ENCODE measurements around the gene SLC22A5. TPM values are rescaled to one million over a fixed set of nuclear protein-coding genes. Genes with fewer than 3 reads are reported as not detected.
"Not testable (repeated sequence)": the region's sequence is repeated elsewhere in the genome, so short reads cannot be mapped to it uniquely, and the experiment has no call there.

SLC22A5 gene
- polyA plus RNA-seq, 4 donors = 32.2 to 57.3 (median 48.5) TPM

DNA sequence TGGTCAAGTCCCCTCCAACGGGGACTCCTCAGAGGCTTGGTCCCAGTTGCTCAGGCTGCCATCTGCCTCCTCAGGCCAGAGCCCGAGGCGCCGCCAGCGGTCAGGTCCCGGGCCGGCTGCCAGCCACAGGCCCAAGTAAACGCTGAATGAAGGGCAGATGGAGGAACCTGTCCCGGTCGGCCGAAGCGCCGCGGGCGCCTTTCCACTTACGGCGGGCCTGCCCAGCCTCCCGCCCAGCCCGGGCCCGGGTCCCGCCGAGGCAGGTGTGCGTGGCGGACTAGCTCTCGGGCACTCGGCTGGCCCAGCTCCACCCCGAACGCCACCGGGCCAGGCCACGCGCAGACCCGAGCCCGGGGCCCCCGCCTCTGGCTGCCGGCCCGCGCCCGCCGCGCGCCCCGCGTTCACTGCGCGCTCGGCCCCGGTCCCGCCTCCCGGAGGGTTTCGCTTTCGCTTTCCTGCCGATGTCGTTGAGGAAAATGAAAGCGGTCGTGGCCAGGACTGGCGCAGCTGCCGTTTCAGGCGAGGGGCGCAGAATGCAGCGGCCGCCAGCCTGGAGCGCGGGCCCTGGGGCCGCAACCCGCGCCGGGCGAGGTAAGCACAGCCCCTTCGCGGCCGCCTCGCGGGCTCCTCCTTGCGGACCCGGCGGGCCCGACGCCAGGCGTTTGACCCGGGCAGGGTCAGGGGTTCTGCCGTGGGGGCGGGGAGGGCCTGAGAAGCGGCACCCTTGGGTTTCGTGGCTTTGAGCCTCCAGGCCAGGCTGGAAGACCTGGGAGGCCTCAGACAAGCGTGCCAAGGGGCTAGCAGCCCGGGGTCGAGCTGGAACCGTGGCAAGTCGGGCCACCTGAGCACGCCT lies 41.2 kb downstream of the SLC22A5 start:
- no peak for DNase-seq (ENCODE audit: low read depth in 4 of 4, low spot score in 2 of 4)

GRCh38 chr5:132411304-132412013 lies 41.9 kb downstream of the SLC22A5 start:
- DNase-seq (ENCODE audit: low read depth in 4 of 4, low spot score in 2 of 4) = no peak

GRCh38 chr5:132413567-132413966 lies 44.1 kb downstream of the SLC22A5 start:
- no peak for DNase-seq (ENCODE audit: low read depth in 4 of 4, low spot score in 2 of 4)

GRCh38 chr5:132414634-132415378 lies 45.3 kb downstream of the SLC22A5 start:
- no peak for DNase-seq (ENCODE audit: low read depth in 4 of 4, low spot score in 2 of 4)

- not testable (repeated sequence) for DNase-seq (ENCODE audit: low read depth in 4 of 4, low spot score in 2 of 4)
Measured at GRCh38 chr5:132415516-132415915, 46.0 kb downstream of the SLC22A5 start.

GRCh38 chr5:132416306-132417009 lies 46.9 kb downstream of the SLC22A5 start:
- no peak for DNase-seq (ENCODE audit: low read depth in 4 of 4, low spot score in 2 of 4)

DNA sequence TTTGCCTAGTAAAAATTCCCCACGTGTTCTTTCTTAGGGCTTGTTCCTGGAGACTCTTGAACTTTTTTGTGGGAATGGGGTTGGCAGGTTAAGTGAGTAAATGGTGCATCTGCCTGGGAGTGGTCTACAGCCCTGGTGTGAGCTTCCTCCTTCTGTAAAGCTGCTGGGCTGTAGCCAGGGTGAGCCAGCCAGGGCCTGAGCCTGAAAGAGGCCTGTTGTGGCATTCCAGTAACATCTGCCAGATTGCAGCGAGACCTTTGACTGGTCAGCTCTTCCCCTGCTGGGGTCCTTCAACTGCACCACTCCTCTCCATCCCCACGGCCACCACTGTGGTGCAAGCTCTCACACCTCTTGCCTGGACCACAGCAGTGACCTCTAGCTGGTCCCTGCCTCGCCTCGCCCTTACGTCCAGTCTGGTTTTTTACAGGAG lies 47.5 kb downstream of the SLC22A5 start:
- no peak for DNase-seq (ENCODE audit: low read depth in 4 of 4, low spot score in 2 of 4)

GRCh38 chr5:132417461-132417860 lies 48.0 kb downstream of the SLC22A5 start:
- no peak for DNase-seq (ENCODE audit: low read depth in 4 of 4, low spot score in 2 of 4)

DNA sequence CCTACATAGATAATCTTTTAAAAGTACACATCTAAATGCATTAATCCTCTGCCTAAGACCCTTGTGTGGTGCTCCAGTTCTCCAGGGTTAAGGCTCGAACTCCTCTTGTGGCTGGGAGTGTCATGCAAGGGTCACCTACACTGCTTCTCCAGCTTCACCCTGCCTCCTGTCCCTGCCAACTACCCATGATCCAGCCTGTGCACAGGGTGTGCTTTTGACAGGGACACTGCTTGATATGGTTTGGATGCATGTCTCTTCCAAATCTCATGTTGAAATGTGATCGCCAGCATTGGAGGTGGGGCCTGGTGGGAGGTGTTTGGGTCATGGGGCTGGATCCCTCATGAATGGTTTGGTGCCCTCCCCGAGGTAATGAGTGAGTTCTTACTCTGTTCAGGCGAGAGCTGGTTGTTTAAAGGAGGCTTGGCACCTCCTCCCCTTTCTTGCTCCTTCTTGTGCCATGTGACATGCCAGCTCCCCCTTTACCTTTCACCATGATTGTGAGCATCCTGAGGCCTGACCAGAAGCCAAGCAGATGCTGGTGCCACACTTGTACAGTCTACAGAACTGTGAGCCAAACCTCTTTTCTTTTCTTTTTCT lies 48.5 kb downstream of the SLC22A5 start:
- DNase-seq (ENCODE audit: low read depth in 4 of 4, low spot score in 2 of 4) = no peak

- DNase-seq (ENCODE audit: low read depth in 4 of 4, low spot score in 2 of 4) = no peak
Measured at GRCh38 chr5:132418881-132419280, 49.4 kb downstream of the SLC22A5 start.

DNA sequence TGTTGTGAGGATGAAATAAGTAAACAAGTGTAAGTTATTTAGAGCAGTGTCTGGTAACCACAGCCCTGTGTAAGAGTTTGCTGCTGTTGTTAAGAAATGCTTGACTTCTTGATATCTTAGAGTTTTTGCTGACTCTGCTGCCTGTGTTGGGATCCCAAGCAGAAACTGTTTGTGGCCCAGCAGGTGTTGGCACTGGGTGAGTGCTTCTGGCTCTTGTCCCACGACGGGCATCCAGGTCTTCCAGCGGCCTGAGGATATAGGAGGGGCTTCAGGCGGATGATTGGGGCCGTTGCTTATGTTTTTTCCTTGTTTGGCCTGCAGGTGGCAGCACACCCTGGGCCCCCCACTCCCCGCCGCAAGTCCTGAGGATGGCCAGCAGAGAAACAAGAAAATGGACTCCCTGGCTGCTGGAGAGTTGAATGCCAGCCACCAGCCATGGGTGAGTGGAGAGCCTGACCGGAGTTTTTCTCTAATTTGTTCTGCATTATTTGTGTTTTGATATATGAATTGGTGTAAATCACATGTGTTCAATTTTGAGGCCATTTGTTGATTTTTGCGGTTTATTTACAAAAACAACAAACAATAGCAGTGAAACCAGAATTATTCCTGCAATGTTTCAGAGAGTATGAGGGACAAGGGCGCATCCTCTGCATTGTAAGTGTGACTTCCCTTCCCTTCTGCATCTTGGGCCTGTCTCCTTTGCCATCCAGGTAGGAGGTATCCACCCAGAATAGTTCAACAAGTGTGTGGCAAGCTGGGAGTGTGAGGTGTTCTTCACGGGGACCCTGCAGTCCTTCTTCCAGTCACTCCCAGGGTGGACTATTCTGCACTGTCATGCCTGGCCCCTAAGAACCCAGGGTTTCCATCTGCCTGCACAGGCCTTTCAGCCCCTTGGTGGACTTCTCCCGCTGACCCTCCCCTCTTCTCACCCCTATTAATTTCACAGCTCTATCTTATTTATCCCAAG lies 50.3 kb downstream of the SLC22A5 start:
- DNase-seq (ENCODE audit: low read depth in 4 of 4, low spot score in 2 of 4) = peak in 2 of 4 donors; percentile 70 to 75

DNA sequence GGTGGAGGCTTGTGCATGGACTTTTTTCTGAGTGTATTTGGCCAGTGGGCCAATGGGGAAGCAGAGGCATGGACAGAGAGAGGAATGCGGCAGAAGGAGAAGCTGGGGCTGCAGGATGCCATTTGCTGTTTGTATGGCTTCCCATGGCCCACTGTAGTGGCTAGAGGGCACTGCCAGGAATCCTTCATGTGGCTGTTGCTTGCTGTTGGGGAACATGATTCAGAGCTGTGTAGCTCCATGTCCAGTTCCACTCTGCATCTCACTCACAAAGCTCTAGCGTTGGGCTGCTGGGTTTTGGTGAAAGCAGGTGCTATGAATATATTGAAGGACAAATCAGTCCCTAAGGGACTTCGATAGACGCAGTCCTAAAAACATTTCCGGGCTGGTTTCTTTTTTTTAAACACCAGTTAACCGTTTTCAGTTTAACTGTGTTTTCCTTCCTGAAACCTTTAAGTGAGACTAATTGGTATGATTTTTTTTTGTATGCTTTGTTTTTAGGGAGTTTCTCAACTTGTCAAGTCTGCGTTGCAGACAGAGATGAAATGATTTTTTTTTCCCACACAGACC lies 51.3 kb downstream of the SLC22A5 start:
- DNase-seq (ENCODE audit: low read depth in 4 of 4, low spot score in 2 of 4) = no peak

DNA sequence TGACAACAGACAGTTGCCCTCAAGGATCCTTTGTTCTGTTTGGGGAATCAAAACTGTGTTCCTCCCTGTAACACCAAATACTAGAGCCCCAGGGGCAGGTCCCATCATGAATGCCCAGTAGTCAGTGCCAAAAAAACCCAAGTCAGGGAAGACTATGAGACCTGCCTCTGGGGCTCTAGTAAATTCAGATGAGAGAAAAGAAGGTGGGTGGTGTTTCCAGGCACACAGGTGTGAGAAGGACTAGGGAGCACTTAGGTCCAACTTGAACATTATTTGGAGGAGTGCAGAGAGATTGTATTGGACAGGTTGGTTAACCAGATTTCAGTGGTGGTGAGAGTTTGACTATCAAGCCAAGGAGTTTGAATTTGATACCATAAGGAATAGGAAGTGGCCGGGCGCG lies 52.0 kb downstream of the SLC22A5 start:
- no peak for DNase-seq (ENCODE audit: low read depth in 4 of 4, low spot score in 2 of 4)

GRCh38 chr5:132422720-132423437 lies 53.4 kb downstream of the SLC22A5 start:
- DNase-seq (ENCODE audit: low read depth in 4 of 4, low spot score in 2 of 4) = no peak

DNA sequence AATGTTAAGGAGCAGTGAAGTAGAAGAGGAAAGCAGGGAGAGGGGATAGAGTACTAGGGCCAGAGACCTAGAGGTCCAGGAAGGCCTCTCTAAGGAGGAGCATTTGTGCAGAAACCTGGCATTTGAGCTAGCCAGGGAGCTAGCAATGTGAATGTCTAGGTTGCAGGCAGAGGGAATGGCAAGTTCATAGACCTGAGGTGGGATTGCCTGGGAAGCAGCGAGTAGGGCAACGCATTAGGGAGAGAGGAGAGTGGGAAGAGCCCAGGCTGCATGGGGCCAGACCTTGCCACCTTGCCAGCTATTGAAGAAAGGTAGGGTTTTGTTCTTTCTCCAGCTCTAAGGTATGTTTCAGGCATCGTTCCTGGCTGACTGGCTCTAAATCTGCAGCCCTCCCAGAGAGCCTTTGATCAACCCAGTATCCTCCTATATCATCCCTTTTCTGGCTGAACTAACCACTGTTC lies 54.0 kb downstream of the SLC22A5 start:
- no peak for DNase-seq (ENCODE audit: low read depth in 4 of 4, low spot score in 2 of 4)

DNA sequence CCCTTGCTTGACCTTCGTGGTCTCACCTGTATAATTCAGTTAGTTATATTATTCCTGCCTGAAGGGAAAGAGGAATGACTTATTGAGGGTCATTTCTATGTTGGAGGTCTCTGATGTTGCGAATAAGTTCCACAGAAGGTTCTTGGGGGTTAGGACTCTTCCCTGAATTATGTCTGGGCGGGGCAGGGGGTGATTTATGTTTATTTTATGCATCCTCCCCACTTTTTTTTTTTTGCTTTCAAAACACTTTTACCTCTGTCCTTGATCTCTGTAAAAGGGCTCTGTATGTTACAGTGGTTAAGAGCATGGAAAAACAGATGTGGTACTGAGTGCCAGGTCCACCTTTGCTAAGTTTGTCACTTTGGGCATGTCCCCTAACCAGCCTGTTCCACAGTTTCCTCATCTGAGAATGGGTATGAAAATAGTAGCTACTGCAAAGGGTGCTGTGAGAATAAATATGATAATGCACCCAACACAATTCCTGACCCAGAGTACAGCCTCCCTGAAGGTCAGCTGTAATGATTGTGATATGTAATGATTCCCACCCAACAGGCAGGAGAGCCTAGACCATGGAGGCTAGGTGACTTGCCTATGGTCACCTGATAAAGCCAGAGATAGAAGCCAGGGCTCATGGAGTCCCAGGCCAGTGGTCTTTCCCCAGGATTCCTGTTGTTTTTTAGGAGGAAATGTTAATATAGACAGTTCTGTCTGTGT lies 54.8 kb downstream of the SLC22A5 start:
- no peak for DNase-seq (ENCODE audit: low read depth in 4 of 4, low spot score in 2 of 4)

All from left renal cortex interstitium (tissue), 4 donors.